MM.1S (cell line): Measurements from ENCODE around the gene NACAD.

ENCODE experiments used
- DNase-seq: peaks from one replicate; pipeline ENCODE4 v3.0.0-alpha.2; 2015
- H2AFZ ChIP-seq: fragments of 300-600 bp; sonication (generic); 2 replicates; pipeline ENCODE4 v1.6.0; 2016; ENCODE audit warnings: antibody characterized with exemption, low read length
- H3F3A ChIP-seq: fragments of 300-600 bp; sonication (generic); 2 replicates; pipeline ENCODE4 v1.6.1; 2016; ENCODE audit warnings: mild to moderate bottlenecking, antibody characterized with exemption, low read length, moderate library complexity, mixed read lengths; ENCODE audit not compliant: insufficient read depth
- H3K27ac ChIP-seq: fragments of 300-600 bp; sonication (generic); 2 replicates; pipeline ENCODE4 v1.5.1; 2016; ENCODE audit warnings: mild to moderate bottlenecking, low read length
- H3K27me3 ChIP-seq: fragments of 300-600 bp; sonication (generic); replicated peaks from 2 replicates; pipeline ENCODE4 v1.6.0; 2016; ENCODE audit warnings: low read length; ENCODE audit not compliant: insufficient read depth
- H3K36me3 ChIP-seq: fragments of 300-600 bp; sonication (generic); replicated peaks from 2 replicates; pipeline ENCODE4 v1.6.1; 2016; ENCODE audit warnings: mild to moderate bottlenecking, low read length, mixed read lengths; ENCODE audit not compliant: insufficient read depth
- H3K4me1 ChIP-seq: fragments of 300-600 bp; sonication (generic); 2 replicates; pipeline ENCODE4 v1.6.1; 2016; ENCODE audit warnings: low read length, mixed read lengths
- H3K4me2 ChIP-seq: fragments of 300-600 bp; sonication (generic); 2 replicates; pipeline ENCODE4 v1.6.0; 2016; ENCODE audit warnings: low read depth, low read length
- H3K4me3 ChIP-seq: fragments of 300-600 bp; sonication (generic); 2 replicates; pipeline ENCODE4 v1.5.1; 2016; ENCODE audit warnings: low read length, mixed read lengths
- H3K79me2 ChIP-seq: fragments of 300-600 bp; sonication (generic); 2 replicates; pipeline ENCODE4 v1.6.1; 2016; ENCODE audit warnings: mixed run types, low read length, mixed read lengths
- H3K9ac ChIP-seq: fragments of 300-600 bp; sonication (generic); 2 replicates; pipeline ENCODE4 v1.6.1; 2016; ENCODE audit warnings: low read length, mixed read lengths
- H3K9me2 ChIP-seq: fragments of 300-600 bp; sonication (generic); replicated peaks from 2 replicates; pipeline ENCODE4 v1.6.1; 2016; ENCODE audit warnings: mild to moderate bottlenecking, low read length, mixed read lengths; ENCODE audit not compliant: insufficient read depth
- H3K9me3 ChIP-seq: fragments of 300-600 bp; sonication (generic); replicated peaks from 2 replicates; pipeline ENCODE4 v1.6.1; 2016; ENCODE audit warnings: mild to moderate bottlenecking, low read length, mixed read lengths; ENCODE audit not compliant: insufficient read depth
- H4K20me1 ChIP-seq: fragments of 300-600 bp; sonication (generic); 2 replicates; pipeline ENCODE4 v1.6.1; 2016; ENCODE audit warnings: mild to moderate bottlenecking, low read length, moderate library complexity, mixed read lengths; ENCODE audit not compliant: insufficient read depth
- CTCF ChIP-seq: fragments of 300-600 bp; sonication (generic); IDR thresholded peaks from 2 replicates; pipeline ENCODE4 v1.5.1; 2016; ENCODE audit warnings: antibody characterized with exemption, low read length, mixed read lengths
- EZH2 ChIP-seq: fragments of 300-600 bp; sonication (generic); optimal IDR thresholded peaks from 2 replicates; pipeline ENCODE3; 2017; ENCODE audit warnings: low read depth, mild to moderate bottlenecking, antibody characterized with exemption, low read length, mixed read lengths
- EZH2phosphoT487 ChIP-seq: fragments of 300-600 bp; sonication (generic); IDR thresholded peaks from 2 replicates; pipeline ENCODE4 v1.6.1; 2018; ENCODE audit warnings: antibody characterized with exemption, low read length

Gene NACAD

GRCh38 chr7:45032421-45032820, 56.3 kb downstream of the NACAD start:
- H3K9me2 ChIP-seq, result no peaks in the 10 kb centered on the region
- H3F3A ChIP-seq, result peaks cover 6% of the 10 kb centered on the region
- TF ChIP-seq CTCF (no peak), EZH2 (no peak), EZH2phosphoT487 (no peak)
- H4K20me1 ChIP-seq, result peaks cover 29% of the 10 kb centered on the region; the same call in 1 of the 2 replicates
- DNase-seq, result no peak
- H2AFZ ChIP-seq, result no peak overlapping the region
- peaks cover 32% of the 10 kb centered on the region for H3K4me1 ChIP-seq
- no peaks in the 10 kb centered on the region for H3K9me3 ChIP-seq
- H3K27ac ChIP-seq, result no peak overlapping the region
- no peak overlapping the region for H3K9ac ChIP-seq
- H3K36me3 ChIP-seq, result peaks cover 3% of the 10 kb centered on the region; the same call in 1 of the 2 replicates
- H3K27me3 ChIP-seq, result no peaks in the 10 kb centered on the region
- peaks cover 100% of the 10 kb centered on the region for H3K79me2 ChIP-seq
- H3K4me2 ChIP-seq, result no peak overlapping the region
- no peak overlapping the region for H3K4me3 ChIP-seq

GRCh38 chr7:45031829-45032228, 56.9 kb downstream of the NACAD start:
- DNase-seq, result no peak
- Histone ChIP-seq H3F3A (peaks cover 12% of the 10 kb centered on the region), H3K27me3 (no peaks in the 10 kb centered on the region), H4K20me1 (peaks cover 25% of the 10 kb centered on the region; the same call in 1 of the 2 replicates), H3K4me3 (no peak overlapping the region), H3K9me2 (no peaks in the 10 kb centered on the region), H3K4me2 (no peak overlapping the region), H3K36me3 (peaks cover 3% of the 10 kb centered on the region; the same call in 1 of the 2 replicates), H3K9ac (no peak overlapping the region), H3K9me3 (no peaks in the 10 kb centered on the region), H3K4me1 (peaks cover 37% of the 10 kb centered on the region), H3K79me2 (peaks cover 97% of the 10 kb centered on the region), H2AFZ (no peak overlapping the region), H3K27ac (no peak overlapping the region)
- TF ChIP-seq EZH2, result no peak
- TF ChIP-seq EZH2phosphoT487, result no peak
- TF ChIP-seq CTCF, result no peak
